ENCODE results near the gene NDUFAF5. TPM values are rescaled to one million over a fixed set of nuclear protein-coding genes. Genes with fewer than 3 reads are reported as not detected.
"Not testable (repeated sequence)": the region's sequence is repeated elsewhere in the genome, so short reads cannot be mapped to it uniquely, and the experiment has no call there.

The NDUFAF5 gene
- total RNA-seq, 2 donors from 2014 or later, result 25.2 to 29.9 TPM

DNA sequence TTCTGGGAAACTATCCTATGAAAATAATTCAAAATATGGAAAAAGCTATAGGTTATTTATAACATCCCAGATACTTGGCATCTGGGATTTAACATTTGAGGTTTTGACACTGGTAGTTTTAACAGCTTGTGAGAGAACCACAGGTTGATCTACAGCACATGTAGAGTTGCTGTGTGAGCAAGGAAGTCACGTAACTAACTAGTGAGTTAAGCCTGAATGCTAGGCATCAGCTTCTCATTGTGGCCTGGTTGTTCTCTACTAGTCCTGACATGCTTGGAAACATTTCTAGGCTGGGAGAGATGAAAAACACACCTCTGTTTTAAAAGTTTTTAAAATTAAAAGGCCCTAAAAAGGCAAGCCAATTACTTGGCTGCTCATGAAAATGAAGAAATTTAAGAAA, 28.3 kb upstream of the NDUFAF5 start:
- DNase-seq (ENCODE audit: low spot score), result no peak
- Histone ChIP-seq H3K4me3 (no peak overlapping the region), H3K9me3 (no peaks in the 10 kb centered on the region), H3K4me1 (no peaks in the 10 kb centered on the region), H3K36me3 (peaks cover 22% of the 10 kb centered on the region), H3K27ac (no peak overlapping the region), H3K27me3 (no peaks in the 10 kb centered on the region)
- TF ChIP-seq, protein P1, sequence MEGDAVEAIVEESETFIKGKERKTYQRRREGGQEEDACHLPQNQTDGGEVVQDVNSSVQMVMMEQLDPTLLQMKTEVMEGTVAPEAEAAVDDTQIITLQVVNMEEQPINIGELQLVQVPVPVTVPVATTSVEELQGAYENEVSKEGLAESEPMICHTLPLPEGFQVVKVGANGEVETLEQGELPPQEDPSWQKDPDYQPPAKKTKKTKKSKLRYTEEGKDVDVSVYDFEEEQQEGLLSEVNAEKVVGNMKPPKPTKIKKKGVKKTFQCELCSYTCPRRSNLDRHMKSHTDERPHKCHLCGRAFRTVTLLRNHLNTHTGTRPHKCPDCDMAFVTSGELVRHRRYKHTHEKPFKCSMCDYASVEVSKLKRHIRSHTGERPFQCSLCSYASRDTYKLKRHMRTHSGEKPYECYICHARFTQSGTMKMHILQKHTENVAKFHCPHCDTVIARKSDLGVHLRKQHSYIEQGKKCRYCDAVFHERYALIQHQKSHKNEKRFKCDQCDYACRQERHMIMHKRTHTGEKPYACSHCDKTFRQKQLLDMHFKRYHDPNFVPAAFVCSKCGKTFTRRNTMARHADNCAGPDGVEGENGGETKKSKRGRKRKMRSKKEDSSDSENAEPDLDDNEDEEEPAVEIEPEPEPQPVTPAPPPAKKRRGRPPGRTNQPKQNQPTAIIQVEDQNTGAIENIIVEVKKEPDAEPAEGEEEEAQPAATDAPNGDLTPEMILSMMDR (IDR thresholded peaks at IDR 0.05), result no peak

DNA sequence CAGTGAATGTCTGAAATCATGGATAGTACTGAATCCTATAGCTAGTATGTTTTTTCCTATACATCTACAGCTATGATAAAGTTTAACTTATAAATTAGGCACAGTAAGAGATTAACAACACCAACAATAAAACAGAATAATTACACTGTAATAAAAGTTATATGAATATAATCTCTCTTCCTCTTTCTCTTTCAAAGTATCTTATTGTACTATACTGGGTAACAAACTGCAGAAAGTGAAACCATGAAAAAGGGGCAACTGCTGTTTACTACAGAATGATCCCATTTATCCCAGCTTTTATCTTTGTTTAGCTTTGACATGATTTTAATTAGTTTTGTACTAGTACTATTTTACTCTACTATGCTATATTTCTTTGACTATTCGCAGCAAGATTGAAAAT, 25.9 kb upstream of the NDUFAF5 start:
- Histone ChIP-seq H3K36me3 (peaks cover 25% of the 10 kb centered on the region), H3K27ac (no peak overlapping the region), H3K4me1 (no peaks in the 10 kb centered on the region), H3K9me3 (no peaks in the 10 kb centered on the region), H3K27me3 (no peaks in the 10 kb centered on the region), H3K4me3 (no peak overlapping the region)
- DNase-seq (ENCODE audit: low spot score), result no peak
- TF ChIP-seq, protein P1 (IDR thresholded peaks at IDR 0.05), result no peak

DNA sequence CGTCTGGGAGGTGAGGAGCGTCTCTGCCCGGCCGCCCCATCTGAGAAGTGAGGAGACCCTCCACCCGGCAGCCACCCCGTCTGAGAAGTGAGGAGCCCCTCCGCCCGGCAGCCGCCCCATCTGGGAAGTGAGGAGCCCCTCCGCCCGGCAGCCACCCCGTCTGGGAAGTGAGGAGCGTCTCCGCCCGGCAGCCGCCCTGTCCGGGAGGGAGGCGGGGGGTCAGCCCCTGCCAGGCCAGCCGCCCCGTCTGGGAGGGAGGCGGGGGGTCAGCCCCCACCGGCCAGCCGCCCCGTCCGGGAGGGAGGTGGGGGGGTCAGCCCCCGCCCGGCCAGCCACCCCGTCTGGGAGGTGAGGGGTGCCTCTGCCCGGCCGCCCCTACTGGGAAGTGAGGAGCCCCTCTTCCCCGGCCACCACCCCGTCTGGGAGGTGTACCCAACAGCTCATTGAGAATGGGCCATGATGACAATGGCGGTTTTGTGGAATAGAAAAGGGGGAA, 24.3 kb upstream of the NDUFAF5 start:
- DNase-seq (ENCODE audit: low spot score); H3K27me3 ChIP-seq; H3K4me1 ChIP-seq; H3K9me3 ChIP-seq; H3K27ac ChIP-seq; H3K4me3 ChIP-seq: not testable (repeated sequence)
- peaks cover 36% of the 10 kb centered on the region for H3K36me3 ChIP-seq

DNA sequence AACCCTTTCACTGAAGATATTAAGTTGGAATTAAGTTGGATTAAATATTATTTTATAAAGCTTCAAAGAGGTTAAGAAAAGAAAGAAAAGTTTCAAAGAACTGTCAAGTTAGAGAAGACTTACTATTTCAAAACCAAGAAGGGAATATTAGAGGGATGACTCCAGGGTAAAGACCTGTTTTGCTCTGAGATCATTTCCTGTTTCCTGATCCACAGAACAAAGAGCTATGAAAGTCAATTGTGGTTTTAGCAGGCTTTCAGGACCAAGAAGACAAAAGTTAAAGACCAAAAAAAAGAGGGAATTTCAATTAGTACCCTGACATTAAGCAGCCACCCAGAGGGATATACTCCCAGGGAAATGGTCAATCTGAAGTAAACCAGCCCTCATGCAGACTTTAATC, 19.5 kb upstream of the NDUFAF5 start:
- peaks cover 55% of the 10 kb centered on the region for H3K36me3 ChIP-seq
- TF ChIP-seq, protein P1 (IDR thresholded peaks at IDR 0.05), result no peak
- H3K27me3 ChIP-seq, result no peaks in the 10 kb centered on the region
- no peak overlapping the region for H3K4me3 ChIP-seq
- H3K27ac ChIP-seq, result no peak overlapping the region
- peaks cover 0 to 11% of the 10 kb centered on the region in 2 donors for H3K9me3 ChIP-seq
- H3K4me1 ChIP-seq, result no peaks in the 10 kb centered on the region
- DNase-seq (ENCODE audit: low spot score), result no peak

DNA sequence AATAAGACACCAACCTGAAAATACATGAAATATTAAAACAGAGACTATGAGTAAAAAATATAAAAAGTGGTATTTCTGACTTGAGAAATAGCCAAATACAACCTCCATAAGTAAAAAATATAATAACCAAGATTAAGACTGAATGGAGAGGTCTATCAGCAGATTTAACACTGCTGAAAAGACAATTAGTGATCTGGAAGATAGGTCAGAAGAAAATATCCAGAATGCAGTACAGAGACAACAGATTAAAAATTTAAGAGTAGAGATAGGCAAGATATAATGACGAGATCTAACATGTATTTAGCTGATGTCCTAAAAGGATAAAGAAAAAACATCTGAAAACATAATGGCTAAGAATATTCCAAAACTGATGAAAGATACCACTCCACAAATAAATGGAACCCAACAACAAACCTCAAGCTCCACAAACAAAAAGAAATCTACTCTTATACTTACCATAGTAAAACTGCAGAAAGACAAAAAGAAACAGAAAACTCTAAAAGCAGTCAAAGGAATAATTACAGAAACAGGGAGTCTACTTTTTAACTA, 18.9 kb upstream of the NDUFAF5 start:
- Histone ChIP-seq H3K36me3 (peaks cover 61% of the 10 kb centered on the region), H3K27me3 (no peaks in the 10 kb centered on the region), H3K9me3 (peaks cover 0 to 11% of the 10 kb centered on the region in 2 donors), H3K4me1 (no peaks in the 10 kb centered on the region), H3K4me3 (no peak overlapping the region), H3K27ac (no peak overlapping the region)
- TF ChIP-seq, protein P1 (IDR thresholded peaks at IDR 0.05), result no peak
- DNase-seq (ENCODE audit: low spot score), result no peak

DNA sequence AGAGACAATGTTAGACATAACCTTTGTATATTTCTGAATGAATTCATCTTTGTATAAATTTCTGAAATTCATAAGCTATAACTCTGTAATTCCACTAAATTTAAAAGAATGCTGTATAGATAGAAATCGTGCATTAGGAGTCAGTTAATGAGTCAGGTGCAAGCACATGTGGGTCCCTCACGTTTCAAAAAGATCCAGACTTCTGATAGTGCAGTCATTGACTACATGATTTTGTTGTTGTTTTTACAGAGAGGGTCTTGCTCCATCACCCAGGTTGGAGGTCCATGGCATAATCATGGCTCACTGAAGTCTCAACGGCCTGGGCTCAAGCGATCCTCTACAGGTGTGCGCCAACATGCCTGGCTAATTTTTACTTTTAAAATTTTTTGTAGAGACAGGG, 14.7 kb upstream of the NDUFAF5 start:
- H3K4me3 ChIP-seq, result no peak overlapping the region
- no peak for DNase-seq (ENCODE audit: low spot score)
- H3K36me3 ChIP-seq, result peaks cover 73% of the 10 kb centered on the region
- TF ChIP-seq, protein P1 (IDR thresholded peaks at IDR 0.05), result no peak
- no peaks in the 10 kb centered on the region for H3K27me3 ChIP-seq
- peaks cover 0 to 11% of the 10 kb centered on the region in 2 donors for H3K9me3 ChIP-seq
- no peak overlapping the region for H3K27ac ChIP-seq
- no peaks in the 10 kb centered on the region for H3K4me1 ChIP-seq
